GM15510 (cell line): ENCODE data around the gene FHL2.

Source experiments
- POLR2A ChIP-seq: IDR thresholded peaks from 3 replicates; pipeline ENCODE4 v1.6.1; 2011; ENCODE audit warnings: borderline replicate concordance; ENCODE audit not compliant: insufficient read length; ENCODE audit errors: extremely low read depth

The FHL2 gene

GRCh38 chr2:105407946-105408743 lies 9.3 kb upstream of the FHL2 start:
- TF ChIP-seq POLR2A, result no peak

DNA sequence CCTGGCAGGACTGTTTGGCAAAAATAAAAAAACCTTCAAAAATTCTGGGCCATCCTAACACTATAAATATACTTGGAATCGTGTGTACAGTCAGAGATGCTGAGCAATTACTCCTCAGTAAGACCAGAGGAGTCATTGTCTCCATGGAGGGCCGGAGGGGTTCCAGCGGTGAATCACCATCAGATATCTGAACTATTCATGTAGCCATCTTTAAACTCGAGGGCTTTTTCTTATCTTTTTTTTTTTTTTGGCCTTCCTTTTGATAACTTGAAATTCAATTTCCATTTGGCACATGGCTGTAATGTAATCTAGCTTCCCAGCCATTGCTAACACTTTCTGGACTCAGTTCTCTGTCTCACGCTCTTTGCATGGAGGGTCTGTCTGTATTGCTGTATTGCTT lies 7.4 kb upstream of the FHL2 start:
- TF ChIP-seq POLR2A, result no peak

GRCh38 chr2:105405291-105405690 lies 6.4 kb upstream of the FHL2 start:
- TF ChIP-seq POLR2A, result no peak

- no peak for TF ChIP-seq POLR2A
Observed at GRCh38 chr2:105404736-105405135, 5.9 kb upstream of the FHL2 start.

- TF ChIP-seq POLR2A, result no peak
Observed at GRCh38 chr2:105403783-105404698, 5.2 kb upstream of the FHL2 start.

DNA sequence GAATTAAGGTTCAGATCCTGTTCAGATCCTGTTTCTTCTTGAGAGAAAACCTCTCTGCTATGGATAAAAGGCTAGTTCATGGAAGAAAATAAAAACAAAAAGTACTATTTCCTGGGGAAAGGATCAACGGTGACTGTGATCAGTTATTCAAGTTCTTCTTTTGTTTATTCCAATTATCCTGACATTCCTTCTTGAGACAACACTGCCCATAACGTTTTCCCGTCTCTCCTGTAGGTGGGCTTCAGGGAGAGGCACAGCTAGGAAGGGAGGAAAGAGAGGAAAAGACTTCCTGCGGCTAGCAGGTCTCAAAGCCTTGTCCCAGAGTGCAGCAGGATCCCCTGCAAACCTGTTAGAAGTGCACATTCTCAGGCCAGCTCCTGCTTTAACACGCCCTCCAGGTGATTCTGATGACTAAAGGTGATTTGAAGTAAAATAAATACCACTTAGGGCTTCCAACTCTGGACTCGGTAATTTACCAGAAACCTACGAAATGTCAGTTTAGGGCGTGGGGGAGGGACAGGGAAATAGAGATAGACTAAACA lies 4.5 kb upstream of the FHL2 start:
- TF ChIP-seq POLR2A, result no peak

- no peak for TF ChIP-seq POLR2A
Observed at GRCh38 chr2:105402809-105403208, 4.0 kb upstream of the FHL2 start.

- TF ChIP-seq POLR2A, result no peak
Observed at GRCh38 chr2:105401867-105402266, 3.0 kb upstream of the FHL2 start.

- no peak for TF ChIP-seq POLR2A
Observed at GRCh38 chr2:105400138-105400540, 1.3 kb upstream of the FHL2 start.

GRCh38 chr2:105399207-105399861 lies 483 bp upstream of the FHL2 start:
- no peak for TF ChIP-seq POLR2A

- TF ChIP-seq POLR2A, result no peak
Observed at GRCh38 chr2:105397953-105398335, 907 bp downstream of the FHL2 start.

DNA sequence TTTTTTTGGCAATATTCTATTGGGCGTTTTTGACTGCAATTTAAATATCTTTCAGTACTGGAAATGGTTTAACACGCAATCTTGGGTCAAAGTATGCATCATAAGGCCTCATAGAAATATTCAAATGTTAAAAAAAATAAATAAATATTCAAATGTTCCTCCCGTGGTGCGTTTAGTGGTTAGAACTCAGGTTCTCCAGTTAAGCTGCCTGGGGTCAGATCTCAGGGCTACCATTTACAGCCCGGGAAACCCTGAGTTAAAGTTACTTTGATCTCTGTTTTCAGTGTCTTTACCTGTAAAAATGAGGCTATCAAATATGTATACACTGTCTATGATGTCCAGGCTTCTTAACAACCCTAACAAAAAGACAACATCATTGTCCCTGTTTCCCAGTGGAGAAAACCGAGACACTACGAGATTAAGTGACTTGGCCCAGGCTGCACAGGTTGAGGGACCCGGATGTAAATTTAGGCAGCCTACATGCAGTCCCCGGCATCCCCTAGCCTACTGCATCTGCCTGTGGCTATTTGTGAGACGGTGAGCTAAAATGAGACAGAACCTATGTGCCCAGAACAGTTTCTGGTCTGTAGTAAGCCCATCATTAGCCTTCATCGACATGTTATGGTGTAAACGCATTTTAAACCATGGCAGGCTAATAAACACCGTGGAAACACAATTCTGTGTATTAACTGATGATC lies 1.7 kb downstream of the FHL2 start:
- TF ChIP-seq POLR2A, result no peak

GRCh38 chr2:105396254-105397024 lies 2.4 kb downstream of the FHL2 start:
- no peak for TF ChIP-seq POLR2A

DNA sequence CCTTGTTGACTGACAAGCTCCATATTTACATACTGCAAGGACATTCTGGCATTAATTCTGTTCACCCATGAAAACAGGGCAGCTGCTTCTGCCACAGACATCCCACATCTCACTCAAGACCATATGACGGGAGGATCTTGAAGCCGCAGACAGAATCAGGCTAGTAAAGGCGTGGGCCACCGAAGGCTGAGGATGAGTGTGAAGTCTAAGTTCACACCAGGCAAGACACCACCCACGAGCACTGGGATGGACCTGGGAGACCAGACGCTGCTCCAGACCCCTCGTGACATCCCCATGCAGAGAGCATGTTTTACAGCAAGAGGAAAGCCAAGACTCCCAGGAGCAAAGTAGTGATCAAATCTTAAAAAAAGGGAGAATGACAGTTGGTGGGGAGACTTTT lies 3.2 kb downstream of the FHL2 start:
- no peak for TF ChIP-seq POLR2A
